ENCODE measurements around the gene IMPA2. TPM values are rescaled to one million over a fixed set of nuclear protein-coding genes. Genes with fewer than 3 reads are reported as not detected.

Gene IMPA2
- total and polyA plus RNA-seq, 8 donors, result 93.5 to 286 (median 156) TPM

- Histone ChIP-seq H3K9me3 (no peaks in the 10 kb centered on the region), H3K27me3 (no peaks in the 10 kb centered on the region), H3K27ac (peak overlapping the region; percentile 75 to 92 (median 84)), H3K4me1 (peaks cover 78 to 91% (median 84%) of the 10 kb centered on the region in 3 donors), H3K4me3 (peak overlapping the region in 1 of 4 donors; percentile 29), H3K36me3 (peaks cover 0 to 20% (median 0%) of the 10 kb centered on the region in 3 donors)
- ATAC-seq (peak; percentile 0 to 1 (median 1)), DNase-seq (peak in 2 of 6 donors; percentile 55 to 63), FAIRE-seq (no peak)
- WGBS, 2 donors, result 44% methylated on average over 8 of the region's 8 CpGs
- intact Hi-C loops (cut with DNase I), result no loop called here
- TF ChIP-seq CTCF (IDR thresholded peaks at IDR 0.05), result no peak
Measured at GRCh38 chr18:12011199-12011956, 30.1 kb downstream of the IMPA2 start.

- no peak for TF ChIP-seq CTCF (IDR thresholded peaks at IDR 0.05)
- Histone ChIP-seq H3K27ac (peak overlapping the region; percentile 75 to 92 (median 84)), H3K27me3 (no peaks in the 10 kb centered on the region), H3K9me3 (no peaks in the 10 kb centered on the region), H3K4me1 (peaks cover 76 to 93% (median 84%) of the 10 kb centered on the region in 3 donors), H3K36me3 (peaks cover 0 to 20% (median 0%) of the 10 kb centered on the region in 3 donors), H3K4me3 (peak overlapping the region in 2 of 4 donors; percentile 9 to 29)
- WGBS, 2 donors, result 27 to 31% methylated on average over 19 of the region's 19 CpGs
- intact Hi-C loops (cut with DNase I), result no loop called here
- DNase-seq, result peak in 5 of 6 donors; percentile 56 to 67 (median 64)
- FAIRE-seq, result no peak
- ATAC-seq, result peak; percentile 39 to 50 (median 44)
Measured at GRCh38 chr18:12011957-12012549, 30.7 kb downstream of the IMPA2 start.

- ATAC-seq (no peak), DNase-seq (peak in 1 of 6 donors; percentile 17), FAIRE-seq (no peak)
- peaks cover 77 to 87% (median 83%) of the 10 kb centered on the region in 3 donors for H3K4me1 ChIP-seq
- H3K4me3 ChIP-seq, result peak overlapping the region in 2 of 4 donors; percentile 9 to 29
- WGBS, 2 donors, result 34 to 36% methylated on average over 3 of the region's 3 CpGs
- no peak for TF ChIP-seq CTCF (IDR thresholded peaks at IDR 0.05)
- H3K27me3 ChIP-seq, result no peaks in the 10 kb centered on the region
- intact Hi-C loops (cut with DNase I), result no loop called here
- H3K9me3 ChIP-seq, result no peaks in the 10 kb centered on the region
- peak overlapping the region; percentile 75 to 92 (median 84) for H3K27ac ChIP-seq
- peaks cover 0 to 22% (median 0%) of the 10 kb centered on the region in 3 donors for H3K36me3 ChIP-seq
Measured at GRCh38 chr18:12012697-12013096, 31.4 kb downstream of the IMPA2 start.

- peaks cover 72 to 80% (median 76%) of the 10 kb centered on the region in 3 donors for H3K4me1 ChIP-seq
- H3K27me3 ChIP-seq, result no peaks in the 10 kb centered on the region
- H3K27ac ChIP-seq, result peak overlapping the region; percentile 75 to 92 (median 84)
- 42 to 44% methylated on average over 20 of the region's 20 CpGs for WGBS, 2 donors
- H3K36me3 ChIP-seq, result peaks cover 0 to 27% (median 3%) of the 10 kb centered on the region in 3 donors
- DNase-seq (peak in 2 of 6 donors; percentile 50 to 60), FAIRE-seq (no peak), ATAC-seq (no peak)
- H3K4me3 ChIP-seq, result no peak overlapping the region
- no peak for TF ChIP-seq CTCF (IDR thresholded peaks at IDR 0.05)
- intact Hi-C loops (cut with DNase I), result no loop called here
- H3K9me3 ChIP-seq, result no peaks in the 10 kb centered on the region
Measured at GRCh38 chr18:12013186-12013916, 32.0 kb downstream of the IMPA2 start.
